GM19035 (cell line): ENCODE data around the gene DCTN5.

Source experiments
- ATAC-seq: cut with Tn5 transposase; IDR thresholded peaks from one replicate; pipeline ENCODE4 v1.9.1; 2021; ENCODE audit not compliant: unreplicated experiment

The DCTN5 gene

GRCh38 chr16:23724096-23724784, 83.0 kb downstream of the DCTN5 start:
- ATAC-seq, result no peak

DNA sequence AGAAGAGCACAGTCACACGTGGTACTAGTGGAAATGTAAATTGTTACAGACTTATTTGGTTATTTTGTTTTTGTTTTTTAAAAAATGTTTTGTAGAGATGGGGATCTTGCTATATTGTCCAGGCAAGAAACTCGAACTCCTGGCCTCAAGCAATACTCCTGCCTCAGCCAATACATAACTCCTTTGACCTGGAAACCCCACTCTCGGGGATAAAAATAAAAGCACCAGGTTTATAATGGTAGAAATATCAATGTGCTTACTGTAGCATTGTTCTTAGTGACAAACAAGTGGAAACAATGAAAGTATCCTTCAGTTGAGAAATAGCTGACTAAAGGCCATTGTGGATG, 83.5 kb downstream of the DCTN5 start:
- ATAC-seq, result no peak

- no peak for ATAC-seq
These were observed 85.4 kb downstream of the DCTN5 start for GRCh38 chr16:23726710-23727109.
